LNCaP clone FGC (cell line): Measurements from ENCODE around the gene ATP11B.

Experiments used
- DNase-seq: peaks from one replicate; pipeline ENCODE4 v3.0.0-alpha.2; 2011; ENCODE audit warnings: low read depth
- H3K4me3 ChIP-seq: 2 replicates; pipeline ENCODE4 v1.5.1; 2011; ENCODE audit warnings: mild to moderate bottlenecking, low read depth, low read length, control low read depth
- CTCF ChIP-seq: IDR thresholded peaks from 2 replicates; pipeline ENCODE4 v1.5.1; 2012; ENCODE audit warnings: mild to moderate bottlenecking; ENCODE audit not compliant: control insufficient read depth, insufficient read depth; ENCODE audit errors: extremely low read depth

Gene ATP11B

GRCh38 chr3:182802413-182803390, 9.4 kb downstream of the ATP11B start:
- no peak for TF ChIP-seq CTCF
- H3K4me3 ChIP-seq = no peak overlapping the region
- DNase-seq = no peak

- DNase-seq = no peak
- no peak overlapping the region for H3K4me3 ChIP-seq
- no peak for TF ChIP-seq CTCF
These were observed 10.3 kb downstream of the ATP11B start for GRCh38 chr3:182803596-182803995.

- TF ChIP-seq CTCF = no peak
- no peak for DNase-seq
- no peak overlapping the region for H3K4me3 ChIP-seq
These were observed 13.8 kb downstream of the ATP11B start for GRCh38 chr3:182807061-182807460.

- TF ChIP-seq CTCF = no peak
- no peak for DNase-seq
These were observed 14.9 kb downstream of the ATP11B start for GRCh38 chr3:182808041-182808770.

GRCh38 chr3:182809531-182809930, 16.2 kb downstream of the ATP11B start:
- no peak overlapping the region for H3K4me3 ChIP-seq
- DNase-seq = no peak
- TF ChIP-seq CTCF = no peak

More at GRCh38 chr3:182808041-182808770, 14.9 kb downstream of the ATP11B start:
- no peak overlapping the region for H3K4me3 ChIP-seq

GRCh38 chr3:182810574-182811268, 17.4 kb downstream of the ATP11B start:
- H3K4me3 ChIP-seq = no peak overlapping the region
- no peak for DNase-seq
- no peak for TF ChIP-seq CTCF
